GM12878 (cell line): ENCODE measurements around the gene PAPLN.

Experiments
- IKZF2 ChIP-seq, 2 experiments: fragments of 450-650 bp; IDR thresholded peaks; 2 replicates each; pipeline ENCODE4 v1.6.1; 2017; ENCODE audit warnings: mild to moderate bottlenecking in 2 of 2, moderate library complexity in 2 of 2
- NFIC ChIP-seq: IDR thresholded peaks from 2 replicates; pipeline ENCODE4 v1.6.1; 2012; ENCODE audit warnings: low read depth, mild to moderate bottlenecking, inconsistent platforms, low read length, moderate library complexity
- SIN3A ChIP-seq: IDR thresholded peaks from 2 replicates; pipeline ENCODE4 v1.6.1; 2012; ENCODE audit warnings: low read depth, low read length, improper control_type of control experiment
- SUZ12 ChIP-seq: fragments of 200-600 bp; sonication (generic); IDR thresholded peaks from one replicate; pipeline ENCODE4 v1.6.1; 2018; ENCODE audit warnings: antibody characterized with exemption, mild to moderate bottlenecking; ENCODE audit not compliant: unreplicated experiment
- TBL1XR1 ChIP-seq: IDR thresholded peaks from 2 replicates; pipeline ENCODE4 v1.6.1; 2012; ENCODE audit warnings: low read depth, low read length, improper control_type of control experiment
- TF ChIP-seq, protein P1 (sequence below): IDR thresholded peaks from 2 replicates; pipeline ENCODE4 v1.6.1; 2011; ENCODE audit warnings: borderline replicate concordance, low read depth, mild to moderate bottlenecking, moderate library complexity, low read length; ENCODE audit not compliant: insufficient read depth, poor library complexity, severe bottlenecking
- TF ChIP-seq, protein P2 (sequence below): IDR thresholded peaks from 2 replicates; pipeline ENCODE4 v1.6.1; 2011; ENCODE audit warnings: mild to moderate bottlenecking, low read depth, low read length, moderate library complexity; ENCODE audit not compliant: insufficient replicate concordance

DNA sequence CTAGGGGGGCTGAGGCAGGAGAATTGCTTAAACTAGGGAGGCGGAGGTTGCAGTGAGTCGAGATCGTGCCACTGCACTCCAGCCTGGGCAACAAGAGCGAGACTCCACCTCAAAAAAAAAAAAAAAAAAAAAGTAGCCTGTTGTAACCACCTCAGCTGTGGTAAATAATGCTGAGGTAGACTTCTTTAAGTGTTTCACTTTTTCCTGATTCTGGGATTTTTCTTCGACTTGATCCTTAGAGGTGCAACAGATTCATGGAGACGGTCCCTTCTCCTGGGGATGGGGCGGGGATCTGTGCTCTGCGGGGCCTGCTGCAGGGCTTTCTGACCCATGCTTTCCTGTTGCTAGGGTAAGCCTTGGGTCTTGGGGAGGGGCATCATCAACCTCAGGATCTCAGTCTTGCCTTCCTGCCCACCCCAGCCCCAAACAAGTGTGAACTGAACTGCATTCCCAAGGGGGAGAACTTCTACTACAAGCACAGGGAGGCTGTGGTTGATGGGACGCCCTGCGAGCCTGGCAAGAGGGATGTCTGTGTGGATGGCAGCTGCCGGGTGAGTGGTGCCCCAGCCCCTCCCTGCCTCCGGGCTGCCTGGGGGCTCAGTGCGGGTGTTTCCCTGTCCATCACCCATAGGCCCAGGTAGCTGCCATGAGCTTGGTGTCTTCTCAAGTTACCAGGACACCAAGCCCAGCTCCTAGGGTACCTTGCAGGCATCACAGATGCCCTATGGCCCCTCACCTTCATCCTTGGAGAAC, 12.4 kb downstream of the PAPLN start:
- no peak for TF ChIP-seq SUZ12
- TF ChIP-seq, protein P1, sequence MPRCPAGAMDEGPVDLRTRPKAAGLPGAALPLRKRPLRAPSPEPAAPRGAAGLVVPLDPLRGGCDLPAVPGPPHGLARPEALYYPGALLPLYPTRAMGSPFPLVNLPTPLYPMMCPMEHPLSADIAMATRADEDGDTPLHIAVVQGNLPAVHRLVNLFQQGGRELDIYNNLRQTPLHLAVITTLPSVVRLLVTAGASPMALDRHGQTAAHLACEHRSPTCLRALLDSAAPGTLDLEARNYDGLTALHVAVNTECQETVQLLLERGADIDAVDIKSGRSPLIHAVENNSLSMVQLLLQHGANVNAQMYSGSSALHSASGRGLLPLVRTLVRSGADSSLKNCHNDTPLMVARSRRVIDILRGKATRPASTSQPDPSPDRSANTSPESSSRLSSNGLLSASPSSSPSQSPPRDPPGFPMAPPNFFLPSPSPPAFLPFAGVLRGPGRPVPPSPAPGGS: no peak
- no peak for TF ChIP-seq NFIC
- TF ChIP-seq IKZF2 (IDR thresholded peaks at IDR 0.05): no peak
- TF ChIP-seq, protein P2, sequence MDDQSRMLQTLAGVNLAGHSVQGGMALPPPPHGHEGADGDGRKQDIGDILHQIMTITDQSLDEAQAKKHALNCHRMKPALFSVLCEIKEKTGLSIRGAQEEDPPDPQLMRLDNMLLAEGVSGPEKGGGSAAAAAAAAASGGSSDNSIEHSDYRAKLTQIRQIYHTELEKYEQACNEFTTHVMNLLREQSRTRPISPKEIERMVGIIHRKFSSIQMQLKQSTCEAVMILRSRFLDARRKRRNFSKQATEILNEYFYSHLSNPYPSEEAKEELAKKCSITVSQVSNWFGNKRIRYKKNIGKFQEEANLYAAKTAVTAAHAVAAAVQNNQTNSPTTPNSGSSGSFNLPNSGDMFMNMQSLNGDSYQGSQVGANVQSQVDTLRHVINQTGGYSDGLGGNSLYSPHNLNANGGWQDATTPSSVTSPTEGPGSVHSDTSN: no peak
- TF ChIP-seq SIN3A: no peak
- no peak for TF ChIP-seq TBL1XR1
